Measurements from ENCODE around the gene SRD5A1. TPM values are rescaled to one million over a fixed set of nuclear protein-coding genes. Genes with fewer than 3 reads are reported as not detected.
A peak's percentile ranks its signal among the peaks of the same experiment; 100 is the strongest.

Gene SRD5A1
- polyA plus RNA-seq, 4 donors: 11.2 to 13.1 (median 12.8) TPM

DNA sequence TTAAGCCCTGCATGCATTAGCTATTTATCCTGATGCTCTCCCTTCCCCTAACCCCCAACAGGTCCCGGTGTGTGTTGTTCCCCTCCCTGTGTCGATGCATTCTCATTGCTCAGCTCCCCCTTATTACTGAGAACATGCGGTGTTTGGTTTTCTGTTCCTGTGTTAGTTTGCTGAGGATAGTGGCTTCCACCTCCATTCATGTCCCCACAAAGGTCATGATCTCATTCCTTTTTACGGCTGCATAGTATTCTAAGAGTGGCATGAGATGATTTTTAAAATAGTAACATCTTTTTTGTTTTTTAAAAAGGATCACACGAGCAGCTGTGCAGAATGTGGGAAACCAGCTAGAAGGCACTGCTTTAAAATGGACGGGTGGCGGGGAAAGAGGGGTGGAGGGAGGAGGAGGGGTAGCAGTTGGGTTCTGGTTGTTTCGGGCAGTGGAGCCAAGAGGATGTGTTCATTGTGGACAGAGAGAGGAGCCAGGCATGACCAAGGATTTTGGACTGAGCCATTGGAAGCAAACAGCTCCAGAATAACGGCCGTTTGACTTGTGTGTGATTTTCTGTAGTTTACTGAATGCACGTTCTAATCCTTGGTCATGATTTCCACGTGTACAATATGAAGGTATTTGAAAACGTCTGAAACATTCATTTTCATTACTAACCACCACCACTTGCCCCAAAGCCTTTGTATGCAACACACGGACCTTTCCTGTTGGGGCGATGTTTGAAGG is 78.3 kb downstream of the SRD5A1 start:
- no peak for DNase-seq (ENCODE audit: low read depth in 4 of 4, low spot score in 3 of 4)

DNA sequence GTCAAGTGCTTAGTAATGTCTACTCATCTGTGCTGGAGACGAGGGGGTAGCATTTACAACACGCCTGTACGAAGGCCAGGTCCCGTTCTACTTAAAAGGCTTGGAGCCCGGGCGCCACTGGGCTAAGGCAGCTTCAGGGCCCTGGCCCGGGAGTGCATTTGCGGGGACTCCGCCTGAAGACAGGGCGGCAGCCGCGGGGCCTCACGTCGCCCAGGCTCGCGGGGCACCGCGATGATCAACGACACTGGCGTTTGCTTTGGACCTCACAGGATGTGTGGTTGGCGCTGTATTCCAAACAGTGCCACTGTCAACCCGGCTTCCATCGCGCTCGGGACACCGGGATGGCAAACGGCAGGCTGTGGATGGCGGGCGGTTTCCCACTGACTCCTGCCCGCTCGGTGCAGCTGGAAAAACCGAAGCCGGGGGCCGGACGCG is 78.9 kb downstream of the SRD5A1 start:
- no peak for DNase-seq (ENCODE audit: low read depth in 4 of 4, low spot score in 3 of 4)

GRCh38 chr5:6712577-6713273 is 79.5 kb downstream of the SRD5A1 start:
- DNase-seq (ENCODE audit: low read depth in 4 of 4, low spot score in 3 of 4): peak; percentile 92 to 96 (median 95)

GRCh38 chr5:6713274-6714225 is 80.3 kb downstream of the SRD5A1 start, which contains the start of gene TENT4A:
TENT4A (plus strand) TSS chr5:6713432; CDS start chr5:6713984, 552 bp downstream.
- DNase-seq (ENCODE audit: low read depth in 4 of 4, low spot score in 3 of 4): no peak

DNA sequence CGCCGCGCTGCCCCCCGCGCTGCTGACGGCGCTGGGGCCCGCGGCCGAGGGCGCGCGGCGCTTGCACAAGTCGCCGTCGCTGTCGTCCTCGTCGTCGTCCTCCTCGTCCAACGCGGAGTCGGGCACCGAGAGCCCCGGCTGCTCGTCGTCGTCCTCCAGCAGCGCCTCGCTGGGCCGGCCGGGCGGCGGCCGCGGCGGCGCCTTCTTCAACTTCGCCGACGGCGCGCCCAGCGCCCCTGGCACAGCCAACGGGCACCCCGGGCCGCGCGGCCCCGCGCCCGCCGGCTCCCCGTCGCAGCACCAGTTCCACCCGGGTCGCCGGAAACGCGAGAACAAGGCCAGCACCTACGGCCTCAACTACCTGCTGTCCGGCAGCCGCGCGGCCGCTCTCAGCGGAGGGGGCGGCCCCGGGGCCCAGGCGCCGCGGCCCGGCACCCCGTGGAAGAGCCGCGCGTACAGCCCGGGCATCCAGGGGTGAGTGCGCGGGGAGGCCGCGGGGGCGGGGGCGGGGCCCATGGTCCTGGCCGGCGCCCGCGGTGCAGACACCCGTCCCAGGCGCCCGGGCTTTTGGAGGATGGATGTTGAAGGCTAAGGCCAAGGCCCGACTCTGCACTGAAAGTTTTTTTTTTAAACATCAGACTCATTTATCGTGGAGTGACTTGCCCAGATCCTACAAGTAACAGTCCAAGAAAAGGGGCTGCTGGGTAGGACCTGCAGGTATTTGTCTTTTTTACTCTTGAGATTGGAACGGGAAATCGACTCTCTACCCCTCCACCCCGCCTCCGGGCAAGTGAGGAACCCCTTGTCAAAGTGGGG is 81.2 kb downstream of the SRD5A1 start:
- DNase-seq (ENCODE audit: low read depth in 4 of 4, low spot score in 3 of 4): no peak

GRCh38 chr5:6715271-6715670 is 82.0 kb downstream of the SRD5A1 start:
- DNase-seq (ENCODE audit: low read depth in 4 of 4, low spot score in 3 of 4): no peak

- DNase-seq (ENCODE audit: low read depth in 4 of 4, low spot score in 3 of 4): no peak
Measured at GRCh38 chr5:6715758-6716628, 82.8 kb downstream of the SRD5A1 start.

DNA sequence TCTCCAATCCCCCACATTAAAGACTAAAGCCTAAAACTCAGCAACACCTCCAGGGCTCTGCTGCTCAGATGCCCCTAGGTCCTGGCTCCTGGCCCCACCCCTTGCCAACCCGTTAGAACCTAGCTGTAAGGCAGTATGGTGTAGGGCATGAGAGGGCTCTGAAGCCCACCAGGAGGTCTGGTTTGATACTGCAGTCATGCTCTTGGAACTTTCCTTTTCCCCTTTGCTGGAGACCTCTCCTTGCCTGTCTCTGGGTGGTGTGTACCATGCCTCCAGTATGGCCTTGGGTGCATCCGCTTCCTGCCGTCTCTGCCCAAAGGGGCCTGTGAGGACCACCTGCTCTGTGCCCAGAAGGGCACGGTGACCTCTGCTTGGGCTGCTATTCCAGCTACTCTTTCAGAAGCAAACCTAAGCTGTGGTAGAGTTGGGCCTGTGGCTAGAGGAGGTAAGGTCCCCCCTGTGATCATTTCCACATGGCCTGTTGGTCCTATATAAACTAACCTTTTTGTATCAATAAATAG is 83.4 kb downstream of the SRD5A1 start:
- DNase-seq (ENCODE audit: low read depth in 4 of 4, low spot score in 3 of 4): no peak

- DNase-seq (ENCODE audit: low read depth in 4 of 4, low spot score in 3 of 4): no peak
Measured at GRCh38 chr5:6717247-6717646, 84.0 kb downstream of the SRD5A1 start.

- DNase-seq (ENCODE audit: low read depth in 4 of 4, low spot score in 3 of 4): no peak
Measured at GRCh38 chr5:6717687-6718086, 84.4 kb downstream of the SRD5A1 start.

DNA sequence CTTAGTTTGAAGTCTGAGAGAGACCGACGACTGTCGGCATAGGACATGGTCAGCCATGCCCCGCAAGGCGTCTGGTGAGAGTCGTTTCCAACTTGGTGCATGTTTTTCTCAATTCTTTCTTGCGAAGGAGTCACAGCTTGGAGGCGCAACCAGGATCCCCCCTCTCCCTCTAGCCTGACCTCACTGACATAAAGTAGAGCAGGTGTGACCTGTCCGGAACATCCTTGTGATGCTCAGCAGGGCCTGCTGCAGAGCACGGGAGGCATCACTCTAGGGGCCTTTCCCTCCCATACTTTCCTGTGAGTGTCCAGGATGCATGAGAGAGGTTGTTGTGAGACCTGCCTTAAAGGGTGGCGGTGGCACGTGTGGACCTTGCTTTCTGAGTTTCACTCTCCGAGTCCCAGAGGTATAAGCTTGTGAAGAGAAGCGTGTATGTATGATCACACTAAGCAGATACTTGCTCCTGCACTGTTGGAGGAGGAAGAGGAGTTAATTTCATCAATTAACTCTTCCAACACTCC is 85.0 kb downstream of the SRD5A1 start:
- DNase-seq (ENCODE audit: low read depth in 4 of 4, low spot score in 3 of 4): no peak

- DNase-seq (ENCODE audit: low read depth in 4 of 4, low spot score in 3 of 4): no peak
Measured at GRCh38 chr5:6718718-6719117, 85.5 kb downstream of the SRD5A1 start.

DNA sequence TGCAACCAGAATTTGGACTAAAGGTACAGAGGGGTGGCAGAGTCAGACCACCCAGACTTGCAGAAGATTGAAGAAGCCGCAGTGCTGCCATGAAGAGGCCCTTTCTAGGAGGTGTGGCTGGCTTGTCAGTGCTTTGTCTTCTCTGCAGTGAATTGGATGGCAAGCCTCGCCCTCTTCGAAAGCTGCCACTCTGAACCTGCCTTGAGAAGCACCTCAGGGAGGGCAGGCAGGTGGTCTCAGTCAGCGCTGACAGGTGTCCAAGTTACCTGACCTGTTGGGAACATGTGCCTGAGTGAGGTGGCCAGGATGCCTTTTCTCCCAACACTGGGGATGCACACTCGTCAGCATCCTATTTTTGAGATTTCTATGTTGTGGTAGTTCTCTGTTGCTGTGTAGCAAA is 86.2 kb downstream of the SRD5A1 start:
- no peak for DNase-seq (ENCODE audit: low read depth in 4 of 4, low spot score in 3 of 4)

DNA sequence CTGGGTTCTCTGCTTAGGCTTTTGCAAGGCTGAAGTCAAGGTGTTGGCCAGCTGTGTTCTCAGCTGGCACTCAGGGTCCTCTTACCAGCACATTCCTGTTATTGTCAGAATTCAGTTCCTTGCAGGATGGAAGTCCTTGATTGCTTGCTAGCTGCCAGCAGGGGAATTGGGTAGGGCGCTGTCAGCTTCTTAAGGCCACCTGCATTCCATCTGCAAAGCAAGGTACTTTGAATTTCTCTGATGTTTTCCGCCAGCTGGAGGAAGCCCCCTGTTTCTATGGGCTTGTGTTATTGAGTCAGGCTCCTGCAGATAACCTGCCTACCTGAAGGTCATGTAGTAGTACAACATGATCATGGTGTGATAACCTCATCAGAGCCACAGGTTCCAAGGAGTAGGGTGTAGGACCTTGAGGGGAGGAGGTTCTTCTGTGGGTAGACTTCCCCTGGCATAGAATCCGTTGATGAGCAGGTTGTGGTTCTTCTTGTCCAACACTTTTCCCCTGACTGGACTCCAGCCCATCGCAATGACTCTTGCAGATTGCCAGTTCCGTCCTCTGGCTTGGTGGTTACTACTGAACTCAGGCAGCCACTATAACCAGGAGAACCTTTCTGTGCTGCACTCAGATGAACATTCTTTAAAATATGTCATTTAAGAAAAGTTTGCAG is 86.8 kb downstream of the SRD5A1 start:
- DNase-seq (ENCODE audit: low read depth in 4 of 4, low spot score in 3 of 4): no peak

DNA sequence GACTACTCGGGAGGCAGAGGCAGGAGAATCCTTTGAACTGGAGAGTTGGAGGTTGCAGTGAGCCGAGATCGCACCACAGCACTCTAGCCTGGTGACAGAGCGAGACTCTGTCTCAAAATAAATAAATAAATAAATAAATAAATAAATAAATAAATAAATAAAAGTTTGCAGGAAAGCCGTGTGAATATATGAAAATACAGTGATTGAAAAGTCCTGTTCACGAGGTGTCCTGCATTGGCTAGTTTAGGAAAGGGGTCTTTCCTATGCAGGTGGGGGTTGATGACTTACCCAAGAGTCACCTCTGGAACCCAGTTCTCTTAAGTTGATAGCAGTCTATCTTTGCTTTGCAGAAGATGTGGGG is 87.3 kb downstream of the SRD5A1 start:
- DNase-seq (ENCODE audit: low read depth in 4 of 4, low spot score in 3 of 4): no peak

DNA sequence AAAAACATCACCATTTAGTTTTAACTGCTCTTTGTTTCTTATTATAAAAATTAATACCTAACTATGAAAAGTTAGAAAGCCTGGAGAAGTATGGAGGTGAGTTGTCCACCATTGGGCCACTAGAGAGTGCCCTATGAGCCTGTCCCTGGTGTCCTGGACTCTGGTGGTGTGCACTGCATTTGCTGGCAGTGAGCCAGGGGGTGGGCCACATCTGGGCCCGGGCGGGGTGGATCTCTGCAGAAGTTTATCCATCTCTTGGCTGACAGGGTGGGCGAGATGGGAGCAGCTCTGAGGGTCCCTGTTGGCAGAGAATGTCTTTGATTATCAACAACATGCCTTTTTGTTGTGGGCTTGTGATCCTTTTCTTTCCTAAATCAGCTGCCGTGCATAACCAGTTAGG is 88.2 kb downstream of the SRD5A1 start:
- no peak for DNase-seq (ENCODE audit: low read depth in 4 of 4, low spot score in 3 of 4)

DNA sequence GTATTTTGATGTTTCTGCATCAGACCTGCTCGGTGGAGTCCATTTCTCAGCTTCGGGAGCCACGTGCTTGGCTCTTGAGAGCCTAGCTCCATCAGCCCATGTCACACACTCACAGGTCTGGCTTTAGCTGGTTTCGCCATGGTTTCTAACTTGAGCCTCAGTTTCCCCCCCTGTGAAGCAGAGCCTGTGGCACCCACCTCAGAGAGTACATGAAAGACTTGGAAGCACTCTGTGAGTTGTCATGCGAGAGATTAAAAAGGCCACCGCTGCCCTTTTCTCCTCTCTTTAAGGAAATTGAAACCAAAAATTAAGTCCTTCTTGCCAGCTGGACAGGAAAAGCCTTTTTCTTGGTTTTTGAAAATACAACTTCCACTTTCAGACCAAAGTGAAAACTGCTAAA is 88.8 kb downstream of the SRD5A1 start:
- DNase-seq (ENCODE audit: low read depth in 4 of 4, low spot score in 3 of 4): no peak

GRCh38 chr5:6723122-6723815 is 90.0 kb downstream of the SRD5A1 start:
- no peak for DNase-seq (ENCODE audit: low read depth in 4 of 4, low spot score in 3 of 4)
